H9 (cell line): Measurements from ENCODE around the gene DCAF17. TPM values are rescaled to one million over a fixed set of nuclear protein-coding genes. Genes with fewer than 3 reads are reported as not detected.

ENCODE experiments used
- DNase-seq: peaks from one replicate; pipeline ENCODE4 v3.0.0-alpha.2; 2017
- H2AFZ ChIP-seq: one replicate; pipeline ENCODE4 v1.6.1; 2013; ENCODE audit warnings: mild to moderate bottlenecking, low read length, control low read depth, moderate library complexity
- H2AK5ac ChIP-seq: 2 replicates; pipeline ENCODE4 v1.6.1; 2013; ENCODE audit warnings: low read length, control low read depth, mixed read lengths; ENCODE audit not compliant: insufficient read length
- H2BK120ac ChIP-seq: one replicate; pipeline ENCODE4 v1.6.1; 2013; ENCODE audit warnings: low read depth, mild to moderate bottlenecking, low read length, control low read depth, inconsistent platforms; ENCODE audit not compliant: poor library complexity, severe bottlenecking
- H2BK12ac ChIP-seq: 2 replicates; pipeline ENCODE4 v1.6.1; 2013; ENCODE audit warnings: low read length, control low read depth, mixed read lengths, low read depth; ENCODE audit not compliant: insufficient read length
- H2BK15ac ChIP-seq: 2 replicates; pipeline ENCODE4 v1.6.1; 2013; ENCODE audit warnings: low read depth, low read length, control low read depth
- H2BK20ac ChIP-seq: one replicate; pipeline ENCODE4 v1.6.1; 2013; ENCODE audit warnings: low read depth, mild to moderate bottlenecking, low read length, control low read depth, inconsistent platforms; ENCODE audit not compliant: poor library complexity, severe bottlenecking
- H2BK5ac ChIP-seq: 2 replicates; pipeline ENCODE4 v1.6.1; 2013; ENCODE audit warnings: low read length, control low read depth, mixed read lengths; ENCODE audit not compliant: insufficient read length
- H3K14ac ChIP-seq: 2 replicates; pipeline ENCODE4 v1.6.1; 2013; ENCODE audit warnings: low read length, control low read depth; ENCODE audit not compliant: insufficient read depth
- H3K18ac ChIP-seq: 2 replicates; pipeline ENCODE4 v1.6.1; 2013; ENCODE audit warnings: low read depth, mild to moderate bottlenecking, mixed read lengths, low read length, control low read depth; ENCODE audit not compliant: insufficient read length
- H3K23ac ChIP-seq: 2 replicates; pipeline ENCODE4 v1.6.1; 2013; ENCODE audit warnings: low read length, control low read depth, mixed read lengths, low read depth; ENCODE audit not compliant: insufficient read length
- H3K23me2 ChIP-seq: 2 replicates; pipeline ENCODE4 v1.6.1; 2013; ENCODE audit warnings: low read depth, mild to moderate bottlenecking, mixed read lengths, low read length, control low read depth; ENCODE audit not compliant: insufficient read length, poor library complexity, severe bottlenecking
- H3K27ac ChIP-seq: 2 replicates; pipeline ENCODE4 v1.5.1; 2013; ENCODE audit warnings: low read length, control low read depth, mixed read lengths, low read depth; ENCODE audit not compliant: insufficient read length
- H3K27me3 ChIP-seq: 2 replicates; pipeline ENCODE4 v1.6.1; 2013; ENCODE audit warnings: low read length, control low read depth, inconsistent platforms; ENCODE audit not compliant: insufficient read depth
- H3K4ac ChIP-seq: 2 replicates; pipeline ENCODE4 v1.6.1; 2013; ENCODE audit warnings: low read depth, mild to moderate bottlenecking, control low read depth, inconsistent platforms, low read length, moderate library complexity
- H3K4me1 ChIP-seq: 2 replicates; pipeline ENCODE4 v1.6.1; 2013; ENCODE audit warnings: low read length, control low read depth, inconsistent platforms; ENCODE audit not compliant: insufficient read depth
- H3K4me2 ChIP-seq: 2 replicates; pipeline ENCODE4 v1.6.1; 2013; ENCODE audit warnings: low read length, control low read depth, mixed read lengths; ENCODE audit not compliant: insufficient read length, insufficient read depth
- H3K56ac ChIP-seq: 2 replicates; pipeline ENCODE4 v1.6.1; 2013; ENCODE audit warnings: low read depth, mild to moderate bottlenecking, mixed read lengths, low read length, control low read depth; ENCODE audit not compliant: insufficient read length
- H3K79me1 ChIP-seq: 2 replicates; pipeline ENCODE4 v1.6.1; 2013; ENCODE audit warnings: low read depth, mild to moderate bottlenecking, moderate library complexity, low read length, control low read depth, inconsistent platforms; ENCODE audit not compliant: insufficient read depth, poor library complexity, severe bottlenecking
- H3K79me2 ChIP-seq: 2 replicates; pipeline ENCODE4 v1.6.1; 2013; ENCODE audit warnings: low read length, control low read depth, inconsistent platforms; ENCODE audit not compliant: insufficient read depth
- H3K9ac ChIP-seq: 2 replicates; pipeline ENCODE4 v1.6.1; 2013; ENCODE audit warnings: low read length, control low read depth, mixed read lengths; ENCODE audit not compliant: insufficient read length; ENCODE audit errors: extremely low read depth
- H3K9me3 ChIP-seq: one replicate; pipeline ENCODE4 v1.6.1; 2013; ENCODE audit warnings: low read depth, low read length, inconsistent platforms; ENCODE audit not compliant: control insufficient read depth
- H3T11ph ChIP-seq: one replicate; pipeline ENCODE4 v1.6.1; 2013; ENCODE audit warnings: mild to moderate bottlenecking, low read length, control low read depth, inconsistent platforms
- H4K20me1 ChIP-seq: one replicate; pipeline ENCODE4 v1.6.1; 2013; ENCODE audit not compliant: control insufficient read depth, insufficient read length, insufficient read depth
- H4K5ac ChIP-seq: 2 replicates; pipeline ENCODE4 v1.6.1; 2013; ENCODE audit warnings: low read depth, mild to moderate bottlenecking, mixed read lengths, low read length, control low read depth; ENCODE audit not compliant: insufficient read length
- H4K8ac ChIP-seq: replicated peaks from 2 replicates; pipeline ENCODE4 v1.6.1; 2013; ENCODE audit warnings: low read length, control low read depth, mixed read lengths, low read depth; ENCODE audit not compliant: insufficient read length
- H4K91ac ChIP-seq: 2 replicates; pipeline ENCODE4 v1.6.1; 2013; ENCODE audit warnings: low read depth, mild to moderate bottlenecking, moderate library complexity, mixed read lengths, low read length, control low read depth; ENCODE audit not compliant: insufficient read length
- H3K27ac Mint-ChIP-seq, 3 experiments: 2 replicates in 2 of 3; 3 replicates in 1 of 3; pipeline ENCODE4 v1.8.0; 2020 to 2021; ENCODE audit warnings: mixed read lengths in 3 of 3, mild to moderate bottlenecking in 1 of 3, moderate library complexity in 1 of 3
- H3K27me3 Mint-ChIP-seq: 2 replicates; pipeline ENCODE4 v1.8.0; 2021; ENCODE audit warnings: low read depth, mild to moderate bottlenecking, moderate library complexity, mixed read lengths
- H3K36me3 Mint-ChIP-seq, 3 experiments: 2 replicates in 2 of 3; 3 replicates in 1 of 3; pipeline ENCODE4 v1.8.0; 2020 to 2021; ENCODE audit warnings: low read depth in 3 of 3, mixed read lengths in 3 of 3; ENCODE audit not compliant: insufficient read depth in 1 of 3
- H3K4me1 Mint-ChIP-seq, 2 experiments: 2 replicates each; pipeline ENCODE4 v1.8.0; 2020; ENCODE audit warnings: mixed read lengths in 2 of 2
- H3K4me3 Mint-ChIP-seq, 2 experiments: 2 replicates in 1 of 2; 3 replicates in 1 of 2; pipeline ENCODE4 v1.8.0; 2020 to 2021; ENCODE audit warnings: mild to moderate bottlenecking in 2 of 2, mixed read lengths in 2 of 2, moderate library complexity in 1 of 2
- H3K9me3 Mint-ChIP-seq, 2 experiments: 2 replicates in 1 of 2; 3 replicates in 1 of 2; pipeline ENCODE4 v1.8.0; 2020; ENCODE audit warnings: mild to moderate bottlenecking in 2 of 2, mixed read lengths in 2 of 2, moderate library complexity in 1 of 2
- CTCF ChIP-seq: fragments of 200-600 bp; sonication (generic); conservative IDR thresholded peaks from 3 replicates; pipeline ENCODE4 v1.8.0; 2021; ENCODE audit warnings: antibody characterized with exemption, mild to moderate bottlenecking
- WGBS: extraction: QIAGEN DNeasy Blood & Tissue Kit; methylation state at CpG from one replicate; pipeline ENCODE4 v1.1.7; 2013; ENCODE audit warnings: missing lambda C conversion rate, low lambda C conversion rate, mixed read lengths; ENCODE audit not compliant: insufficient read length; ENCODE audit errors: extremely low coverage; 5-methylcytosine and 5-hydroxymethylcytosine counted together
- total RNA-seq: library from RNA; stranded (reverse); gene quantifications from 2 replicates; pipeline ENCODE4 v1.2.1, GENCODE V29; 2021

DCAF17 gene
- total RNA-seq, 1 experiment from 2014 or later = 28.1 TPM

GRCh38 chr2:171405546-171405945 is 28.5 kb upstream of the DCAF17 start:
- no peak for TF ChIP-seq CTCF
- peaks cover 31 to 44% of the 10 kb centered on the region in 2 experiments for H3K4me1 Mint-ChIP-seq
- no peak overlapping the region for H3K27ac ChIP-seq

More at GRCh38 chr2:171405546-171405945, 28.5 kb upstream of the DCAF17 start:
- peaks cover 19 to 25% (median 24%) of the 10 kb centered on the region in 3 experiments for H3K36me3 Mint-ChIP-seq
- Histone ChIP-seq H3K23ac (no peak overlapping the region), H4K91ac (no peak overlapping the region), H3K14ac (no peak overlapping the region), H3K9ac (no peak overlapping the region), H2BK20ac (no peak overlapping the region), H3K23me2 (no peaks in the 10 kb centered on the region), H3K27me3 (no peaks in the 10 kb centered on the region), H3K56ac (no peak overlapping the region), H3K18ac (no peak overlapping the region), H2BK12ac (no peak overlapping the region), H3K79me2 (peaks cover 10% of the 10 kb centered on the region; the same call in 1 of the 2 replicates), H2BK15ac (no peak overlapping the region), H3T11ph (no peak overlapping the region), H3K4ac (no peak overlapping the region), H3K9me3 (no peaks in the 10 kb centered on the region), H2BK5ac (no peak overlapping the region), H3K79me1 (peaks cover 3% of the 10 kb centered on the region), H2AFZ (no peak overlapping the region), H4K5ac (no peak overlapping the region), H2AK5ac (no peak overlapping the region), H4K8ac (no peak overlapping the region), H4K20me1 (no peaks in the 10 kb centered on the region), H3K4me1 (peaks cover 10% of the 10 kb centered on the region), H2BK120ac (no peak overlapping the region), H3K4me2 (no peak overlapping the region)
- no peak overlapping the region for H3K4me3 Mint-ChIP-seq
- no peaks in the 10 kb centered on the region for H3K27me3 Mint-ChIP-seq
- no CpG with 5 or more reads among the region's 1 CpG for WGBS
- 0 out of 7 replicates have a peak overlapping the region, but pooled peaks of 1 of the 3 experiments have one; percentile 2 for H3K27ac Mint-ChIP-seq
- H3K9me3 Mint-ChIP-seq = peaks cover 6 to 7% of the 10 kb centered on the region in 2 experiments
- DNase-seq = no peak
